RKO (cell line): ENCODE results near the gene THEMIS2.

ENCODE experiments used
- DNase-seq: peaks from one replicate; pipeline ENCODE4 v3.0.0-alpha.2; 2016; ENCODE audit warnings: low spot score

THEMIS2 gene

DNA sequence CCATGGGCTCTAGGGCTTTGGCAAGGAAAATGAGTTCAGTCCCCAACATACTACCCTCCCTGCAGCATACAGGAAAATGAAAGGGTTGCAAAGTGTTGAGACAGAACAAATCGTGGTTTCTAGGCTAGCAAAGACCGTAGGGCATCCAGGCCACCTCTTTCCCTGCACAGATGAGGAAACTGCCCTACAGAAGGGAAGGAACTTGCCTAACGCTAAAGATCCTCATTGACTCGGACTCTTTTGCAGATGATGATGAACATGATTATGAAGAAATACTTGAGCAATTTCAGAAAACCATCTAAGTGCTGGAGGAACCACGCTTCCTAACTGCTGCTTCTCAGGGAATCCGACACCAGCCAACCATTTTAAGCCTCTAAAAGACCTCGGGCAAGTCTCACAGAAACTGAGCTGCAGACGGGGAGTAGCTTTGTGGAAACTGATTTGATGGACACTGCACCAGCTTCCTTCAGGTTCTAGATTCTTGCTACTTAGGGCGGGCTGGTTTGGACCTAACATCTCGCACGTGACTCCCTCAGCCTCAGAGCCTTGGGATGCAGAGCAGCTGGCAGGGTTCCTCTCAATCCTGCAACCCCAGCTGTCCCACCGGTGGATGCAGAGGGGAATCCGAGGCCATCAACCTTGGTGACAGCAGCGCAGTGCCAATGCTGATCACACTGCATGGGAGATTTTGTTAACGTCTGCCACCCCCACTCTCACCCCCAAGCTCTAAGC, 13.4 kb downstream of the THEMIS2 start:
- DNase-seq, result no peak

DNA sequence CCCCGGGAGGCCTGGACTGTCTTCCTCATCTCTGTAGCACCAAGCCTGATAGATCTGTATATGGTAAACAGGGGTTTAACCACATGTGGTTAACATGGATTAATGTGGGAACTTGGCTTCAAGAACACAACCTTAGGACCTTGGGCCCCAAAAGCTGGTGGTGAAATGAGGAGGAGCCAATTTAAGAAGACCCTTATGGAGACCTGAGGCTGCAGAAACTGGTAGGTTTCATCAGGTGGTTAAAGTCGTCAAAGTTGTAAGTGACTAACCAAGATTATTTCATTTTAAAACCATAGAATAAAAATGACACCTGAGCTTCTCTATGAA, 14.0 kb downstream of the THEMIS2 start:
- DNase-seq, result no peak

DNA sequence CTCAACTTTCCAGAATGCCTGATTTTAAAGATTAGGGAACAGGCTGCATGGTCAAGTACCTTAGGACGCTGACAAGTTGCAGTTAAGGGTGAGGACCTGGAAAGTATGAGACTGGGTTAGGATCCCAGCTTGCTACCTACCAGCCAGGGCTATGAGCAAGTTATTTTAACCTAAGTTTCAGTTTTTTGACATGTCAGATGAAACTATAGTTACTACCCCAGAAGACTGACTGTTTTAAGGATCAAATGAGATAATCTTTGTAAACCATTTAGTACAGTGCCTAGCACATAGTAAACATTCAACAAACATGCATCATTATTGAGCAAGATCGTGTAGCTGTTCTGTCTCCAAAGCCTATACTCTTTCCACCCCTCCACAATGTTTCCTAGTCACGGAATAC, 14.4 kb downstream of the THEMIS2 start:
- DNase-seq, result no peak

GRCh38 chr1:27887215-27888021, 15.1 kb downstream of the THEMIS2 start:
- no peak for DNase-seq

GRCh38 chr1:27889506-27889905, 17.2 kb downstream of the THEMIS2 start:
- no peak for DNase-seq

- no peak for DNase-seq
Observed at GRCh38 chr1:27891196-27891889, 19.0 kb downstream of the THEMIS2 start.

DNA sequence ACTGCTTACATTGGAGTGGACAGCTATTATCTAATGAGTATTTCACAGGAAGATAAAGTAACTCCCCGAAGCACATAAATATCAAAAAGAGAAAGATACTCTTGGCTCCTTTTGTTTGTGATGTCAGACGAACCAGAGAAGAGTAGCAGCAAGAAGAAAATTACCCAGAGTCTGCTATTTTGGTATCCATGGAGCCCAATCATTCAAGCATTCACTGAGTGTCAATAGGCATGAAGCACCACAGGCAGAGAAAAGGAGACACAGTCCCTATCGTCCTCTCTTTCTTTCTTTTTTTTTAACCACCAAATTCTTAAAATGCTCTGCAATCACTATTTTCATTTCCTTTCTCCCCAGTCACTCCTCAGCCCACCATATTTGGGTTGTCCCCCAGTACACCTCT, 22.2 kb downstream of the THEMIS2 start:
- DNase-seq, result no peak

GRCh38 chr1:27906759-27907158, 34.4 kb downstream of the THEMIS2 start:
- no peak for DNase-seq

GRCh38 chr1:27912429-27912828, 40.1 kb downstream of the THEMIS2 start:
- DNase-seq, result peak; percentile 58

- no peak for DNase-seq
Observed at GRCh38 chr1:27915082-27915575, 42.8 kb downstream of the THEMIS2 start.

- no peak for DNase-seq
Observed at GRCh38 chr1:27922272-27922671, 49.9 kb downstream of the THEMIS2 start.

GRCh38 chr1:27928216-27928954, 56.0 kb downstream of the THEMIS2 start:
- DNase-seq, result no peak

DNA sequence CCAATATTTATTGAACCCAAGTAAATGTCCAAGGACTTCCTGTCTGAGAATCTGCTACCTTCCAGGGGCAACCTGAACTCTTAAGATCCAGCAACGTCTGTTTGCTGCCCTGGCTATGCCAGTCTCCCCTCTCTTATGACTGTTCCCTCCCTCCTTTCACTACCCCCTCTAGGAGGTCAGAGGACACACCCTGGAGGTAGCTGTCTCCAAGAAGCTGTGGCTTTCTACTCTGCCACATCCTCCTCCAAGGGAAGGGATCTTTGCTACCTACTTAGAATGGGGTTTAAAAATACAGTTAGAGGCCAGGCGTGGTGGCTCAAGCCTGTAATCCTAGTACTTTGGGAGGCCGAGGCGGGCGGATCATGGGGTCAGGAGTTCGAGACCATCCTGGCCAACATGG, 58.8 kb downstream of the THEMIS2 start:
- DNase-seq, result no peak

GRCh38 chr1:27931759-27932158, 59.4 kb downstream of the THEMIS2 start:
- no peak for DNase-seq

DNA sequence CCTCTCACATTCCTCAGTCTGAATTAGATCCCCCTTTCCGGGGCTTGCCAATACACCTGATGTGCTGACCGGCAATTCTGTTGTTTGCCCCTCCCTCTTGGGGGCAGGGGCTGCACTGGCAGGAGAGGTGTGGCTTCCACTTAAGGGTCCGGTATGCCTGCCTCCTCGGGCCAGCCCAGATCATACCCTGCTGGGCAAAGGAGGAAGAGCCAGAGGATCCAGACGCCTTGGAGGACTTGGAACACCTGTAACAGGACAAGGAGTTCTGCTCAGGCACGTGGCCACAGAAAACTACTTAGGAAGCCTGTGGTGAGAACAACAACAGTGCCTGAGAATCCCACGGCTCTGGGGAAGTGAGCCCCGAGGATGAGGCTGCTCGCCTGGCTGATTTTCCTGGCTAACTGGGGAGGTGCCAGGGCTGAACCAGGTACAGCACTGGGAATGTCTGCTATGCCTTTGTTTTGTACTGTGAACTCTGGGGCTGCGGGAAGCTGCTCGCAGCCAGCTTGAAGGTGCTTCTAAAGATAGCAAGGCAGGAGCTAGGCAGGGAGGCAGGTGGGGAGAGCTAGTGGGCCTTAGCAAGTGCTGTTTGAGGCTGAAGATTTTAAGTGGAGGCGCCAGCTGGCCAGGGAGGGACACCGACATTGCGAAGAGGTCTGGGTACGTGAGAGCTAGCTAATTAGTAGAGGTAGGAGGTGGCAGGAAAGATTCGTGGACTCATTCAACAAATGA, 62.6 kb downstream of the THEMIS2 start, which contains the start of gene SMPDL3B:
SMPDL3B (plus strand) TSS at position 183 of the 732 bp plus-strand sequence; CDS start at position 367, 184 bp downstream.
- DNase-seq, result no peak

DNA sequence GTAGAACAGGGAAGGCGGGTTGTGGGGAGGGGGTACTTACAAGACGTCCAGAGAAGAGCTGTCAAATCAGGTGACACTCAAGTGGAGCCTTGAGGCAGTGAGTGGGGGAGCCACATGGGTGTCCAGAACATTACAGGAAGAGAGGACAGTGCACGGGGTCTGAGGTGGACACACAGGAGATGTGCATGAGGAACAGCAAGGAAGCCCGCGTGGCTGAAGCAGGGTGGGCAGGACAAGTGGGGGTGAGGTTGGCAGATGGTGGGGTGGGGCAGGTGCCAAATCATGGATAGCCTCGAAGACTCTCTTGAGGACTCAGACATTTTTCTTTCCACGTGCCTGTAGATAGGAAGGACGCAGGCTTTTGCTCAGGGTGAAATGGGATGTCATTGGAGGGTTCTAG, 63.4 kb downstream of the THEMIS2 start:
- no peak for DNase-seq
